Mesodermal cell (in vitro differentiated cells): ENCODE results near the gene ARHGAP27.

Experiments used
- H3K27ac ChIP-seq: 2 replicates; pipeline ENCODE4 v1.7.0; 2013; ENCODE audit warnings: mild to moderate bottlenecking, low read depth, low read length, moderate library complexity; ENCODE audit not compliant: severe bottlenecking
- H3K36me3 ChIP-seq: 2 replicates; pipeline ENCODE4 v1.7.1; 2013; ENCODE audit warnings: mild to moderate bottlenecking, low read length, moderate library complexity; ENCODE audit not compliant: control insufficient read depth, insufficient read depth
- H3K4me1 ChIP-seq: one replicate; pipeline ENCODE4 v1.7.1; 2013; ENCODE audit warnings: mild to moderate bottlenecking, low read length; ENCODE audit not compliant: insufficient read depth, control insufficient read depth, poor library complexity, severe bottlenecking
- H3K4me3 ChIP-seq: 2 replicates; pipeline ENCODE4 v1.7.0; 2013; ENCODE audit warnings: low read length, control low read depth, mild to moderate bottlenecking; ENCODE audit not compliant: insufficient read depth, poor library complexity, severe bottlenecking; ENCODE audit errors: extremely low read depth
- H3K9me3 ChIP-seq: 2 replicates; pipeline ENCODE4 v1.7.1; 2013; ENCODE audit warnings: mild to moderate bottlenecking, low read length, moderate library complexity; ENCODE audit not compliant: control insufficient read depth
- WGBS, 2 experiments: methylation state at CpG; one replicate each; pipeline ENCODE4 v1.1.5; 2013; ENCODE audit warnings: missing lambda C conversion rate in 2 of 2; ENCODE audit not compliant: insufficient coverage in 2 of 2; 5-methylcytosine and 5-hydroxymethylcytosine counted together

Gene ARHGAP27

GRCh38 chr17:45437465-45438283 lies 5.0 kb upstream of the ARHGAP27 start:
- Histone ChIP-seq H3K27ac (no peak overlapping the region), H3K4me3 (no peak overlapping the region), H3K36me3 (peaks cover 3% of the 10 kb centered on the region), H3K4me1 (peaks cover 26% of the 10 kb centered on the region), H3K9me3 (no peaks in the 10 kb centered on the region)
- 74 to 80% methylated on average over 19 to 21 of the region's 30 CpGs for WGBS, 2 experiments

DNA sequence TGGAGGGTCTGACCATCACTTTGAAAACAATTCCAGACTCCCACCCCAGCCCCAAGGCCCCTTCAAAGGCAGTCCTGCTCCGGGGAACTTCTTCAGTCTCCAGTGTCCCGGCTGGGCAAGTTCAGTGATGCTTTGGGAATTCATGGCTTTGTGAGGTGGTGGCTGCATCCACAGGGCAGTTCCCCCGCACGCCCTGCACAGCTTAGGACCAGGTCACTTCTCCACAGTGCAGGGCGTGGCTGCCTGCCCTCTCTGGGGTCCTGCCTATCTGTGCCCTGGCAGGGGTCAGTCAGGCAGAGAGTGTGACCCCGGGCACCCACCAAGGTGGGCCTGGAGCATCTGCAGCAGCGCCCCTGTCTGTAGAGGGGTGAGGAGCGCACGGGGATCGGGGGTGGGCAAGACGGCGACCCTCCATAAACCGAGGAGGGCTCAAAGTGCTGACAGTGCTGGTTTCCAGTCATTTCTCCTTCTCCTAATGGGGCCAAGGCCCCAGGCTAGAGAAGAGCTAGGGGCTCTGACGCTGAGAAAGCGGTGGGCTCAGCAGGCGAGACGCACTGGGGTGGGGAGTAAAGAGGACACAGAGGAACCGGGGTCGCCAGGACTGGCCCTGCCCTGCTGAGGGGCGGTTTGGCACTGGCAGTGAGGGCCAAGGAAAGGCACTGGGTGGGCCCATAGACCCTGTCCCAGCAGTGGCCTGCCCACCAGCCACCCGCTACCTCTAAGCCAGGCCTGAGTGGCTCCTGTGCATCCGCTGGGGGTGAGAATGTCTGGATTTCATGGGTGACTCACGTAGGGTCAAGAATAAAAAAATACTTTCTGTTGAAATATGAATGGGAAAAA lies 4.2 kb upstream of the ARHGAP27 start:
- peaks cover 26% of the 10 kb centered on the region for H3K4me1 ChIP-seq
- H3K4me3 ChIP-seq: no peak overlapping the region
- WGBS, 2 experiments: 88 to 92% methylated on average over 15 to 16 of the region's 23 CpGs
- no peaks in the 10 kb centered on the region for H3K9me3 ChIP-seq
- H3K27ac ChIP-seq: no peak overlapping the region
- H3K36me3 ChIP-seq: peaks cover 3% of the 10 kb centered on the region

DNA sequence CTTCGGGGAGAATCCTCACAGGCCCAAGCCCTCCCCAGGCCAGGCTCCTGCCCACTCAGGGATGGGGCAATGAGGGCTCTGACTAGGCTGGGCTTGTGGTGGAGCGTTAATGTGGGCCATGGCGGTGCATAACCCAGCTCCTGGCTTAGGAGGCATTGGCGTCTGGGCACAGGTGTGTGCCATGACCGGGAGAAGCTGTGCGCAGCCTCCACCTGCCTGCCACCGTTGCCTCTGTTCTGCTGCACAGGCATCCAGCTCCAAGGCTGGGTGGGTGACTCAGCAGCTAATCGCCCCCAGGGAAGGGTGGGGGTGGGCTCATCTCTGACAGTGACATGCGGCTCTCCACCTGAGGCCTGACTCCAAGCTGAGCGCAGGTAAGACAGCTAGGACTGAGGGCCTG lies 3.5 kb upstream of the ARHGAP27 start:
- H3K36me3 ChIP-seq: peaks cover 3% of the 10 kb centered on the region
- H3K27ac ChIP-seq: no peak overlapping the region
- no peak overlapping the region for H3K4me3 ChIP-seq
- H3K4me1 ChIP-seq: peaks cover 30% of the 10 kb centered on the region
- 90% methylated on average over 7 to 8 of the region's 10 CpGs for WGBS, 2 experiments
- no peaks in the 10 kb centered on the region for H3K9me3 ChIP-seq

DNA sequence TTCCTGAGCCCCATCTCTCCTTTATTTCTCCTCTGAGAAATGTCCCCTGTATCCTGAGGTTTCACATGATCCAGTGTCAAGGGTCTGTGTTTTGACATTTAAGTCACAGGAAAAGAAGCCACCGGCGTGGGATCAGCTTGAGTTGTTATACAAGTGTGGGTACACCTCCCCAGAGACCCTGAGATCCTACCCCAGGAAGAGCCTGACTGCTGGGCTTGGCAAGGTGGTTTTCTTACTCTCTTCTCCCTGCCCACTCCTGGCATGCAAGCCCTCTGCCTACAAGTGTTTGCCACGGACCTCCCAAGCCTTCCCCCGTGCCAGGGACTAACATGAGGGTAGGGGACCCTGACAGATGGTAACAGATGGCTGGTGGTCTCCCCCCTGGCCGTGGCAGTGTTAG lies 2.8 kb upstream of the ARHGAP27 start:
- Histone ChIP-seq H3K4me1 (peaks cover 30% of the 10 kb centered on the region), H3K9me3 (no peaks in the 10 kb centered on the region), H3K36me3 (peaks cover 3% of the 10 kb centered on the region), H3K27ac (no peak overlapping the region), H3K4me3 (no peak overlapping the region)
- whole genome bisulfite sequencing, 2 experiments: 60 to 95% methylated on average over 1 to 4 of the region's 5 CpGs

- H3K27ac ChIP-seq: no peak overlapping the region
- H3K4me3 ChIP-seq: no peak overlapping the region
- H3K4me1 ChIP-seq: peaks cover 27% of the 10 kb centered on the region
- H3K9me3 ChIP-seq: no peaks in the 10 kb centered on the region
- peaks cover 3% of the 10 kb centered on the region for H3K36me3 ChIP-seq
- 64% methylated on average over 2 of the region's 4 CpGs; no CpG with 5 or more reads in 1 of the 2 experiments for whole genome bisulfite sequencing, 2 experiments
Measured at GRCh38 chr17:45433159-45433535, 477 bp upstream of the ARHGAP27 start.

- H3K36me3 ChIP-seq: peaks cover 3% of the 10 kb centered on the region
- WGBS, 2 experiments: 1% methylated on average over 39 to 46 of the region's 64 CpGs
- peaks cover 18% of the 10 kb centered on the region for H3K4me1 ChIP-seq
- H3K27ac ChIP-seq: no peak overlapping the region
- H3K4me3 ChIP-seq: peak overlapping the region; percentile 43
- no peaks in the 10 kb centered on the region for H3K9me3 ChIP-seq
Measured at GRCh38 chr17:45431531-45432404, 902 bp downstream of the ARHGAP27 start.

- no peaks in the 10 kb centered on the region for H3K9me3 ChIP-seq
- peaks cover 3% of the 10 kb centered on the region for H3K36me3 ChIP-seq
- peaks cover 10% of the 10 kb centered on the region for H3K4me1 ChIP-seq
- no peak overlapping the region for H3K27ac ChIP-seq
- 5 to 6% methylated on average over 27 to 30 of the region's 47 CpGs for WGBS, 2 experiments
- peak overlapping the region; percentile 43 for H3K4me3 ChIP-seq
Measured at GRCh38 chr17:45430738-45431530, 1.7 kb downstream of the ARHGAP27 start.

DNA sequence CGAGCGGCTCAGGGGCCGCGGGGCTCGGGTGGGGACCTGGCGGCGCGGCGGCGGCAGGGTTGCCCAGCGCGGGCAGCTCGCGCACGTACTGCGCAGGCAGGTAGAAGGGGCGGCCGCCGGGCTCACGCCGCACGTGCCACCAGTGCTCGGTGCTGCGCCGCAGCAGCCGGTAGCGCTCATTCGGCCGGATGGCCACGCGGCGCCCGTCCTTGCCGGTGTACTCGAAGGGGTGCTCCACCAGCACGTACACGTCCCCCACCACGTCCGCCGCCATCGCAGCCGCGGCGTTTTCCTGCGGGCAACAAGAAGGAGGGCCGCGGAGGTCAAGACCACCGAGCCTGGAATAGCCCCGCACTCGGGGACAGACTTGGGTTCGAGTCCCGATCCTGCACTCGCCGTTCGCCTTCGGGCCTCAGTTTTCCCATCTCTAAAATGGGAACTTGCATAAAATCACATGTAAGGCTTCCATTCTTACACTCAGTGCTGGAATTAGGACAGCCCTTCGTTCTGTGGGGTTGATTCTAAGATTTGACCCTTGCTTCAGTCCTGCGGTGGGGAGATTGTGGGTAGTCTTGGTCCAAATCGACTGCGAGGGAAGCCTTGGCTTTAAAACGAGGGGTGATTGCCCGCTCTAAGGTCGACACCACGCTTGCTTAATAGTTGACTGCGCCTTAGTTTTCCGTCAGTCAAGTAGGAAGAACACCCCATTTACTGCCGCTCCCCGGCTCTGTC lies 2.5 kb downstream of the ARHGAP27 start:
- WGBS, 2 experiments: 16 to 25% methylated on average over 59 to 67 of the region's 68 CpGs
- Histone ChIP-seq H3K36me3 (no peaks in the 10 kb centered on the region), H3K27ac (no peak overlapping the region), H3K9me3 (no peaks in the 10 kb centered on the region), H3K4me3 (no peak overlapping the region), H3K4me1 (peaks cover 8% of the 10 kb centered on the region)

DNA sequence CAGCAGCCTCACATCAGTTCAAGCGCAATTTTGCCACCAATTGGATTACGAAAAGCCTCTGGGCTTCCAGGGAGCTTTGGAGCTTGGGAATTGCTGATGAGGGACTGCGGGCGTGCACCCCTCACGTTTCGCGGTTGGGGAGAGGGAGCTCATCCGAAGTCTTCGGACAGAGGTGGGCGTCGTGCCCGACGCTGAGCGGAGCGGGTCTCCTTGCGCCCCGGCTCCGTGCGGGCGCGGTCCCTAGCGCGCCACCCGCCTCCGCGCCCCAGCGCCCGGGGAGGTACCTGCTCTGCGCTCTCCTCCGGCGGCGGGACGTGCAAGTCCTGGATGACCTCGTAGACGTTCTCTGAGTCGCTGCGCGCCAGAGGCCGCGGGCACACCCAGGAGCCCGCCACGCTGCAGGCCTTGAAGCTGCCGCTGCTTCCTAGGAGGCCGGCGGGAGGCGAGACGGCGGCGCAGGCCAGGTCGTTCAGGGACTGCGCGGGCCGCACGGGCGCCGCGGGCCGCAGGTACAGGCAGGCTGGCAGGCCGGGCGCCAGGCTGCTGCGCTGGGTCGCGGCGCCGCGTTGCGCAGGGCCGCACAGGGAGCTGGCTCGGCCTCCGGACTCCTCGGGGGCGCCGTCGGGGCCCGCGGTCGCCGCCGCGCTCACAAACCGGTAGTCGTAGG lies 3.2 kb downstream of the ARHGAP27 start:
- 2% methylated on average over 49 to 81 of the region's 82 CpGs for WGBS, 2 experiments
- H3K36me3 ChIP-seq: no peaks in the 10 kb centered on the region
- no peak overlapping the region for H3K4me3 ChIP-seq
- peaks cover 8% of the 10 kb centered on the region for H3K4me1 ChIP-seq
- no peaks in the 10 kb centered on the region for H3K9me3 ChIP-seq
- H3K27ac ChIP-seq: no peak overlapping the region
